GM21737 (cell line): ENCODE data around the gene KIF3A.
A peak's percentile ranks its signal among the peaks of the same experiment; 100 is the strongest.
"Not testable (repeated sequence)": the region's sequence is repeated elsewhere in the genome, so short reads cannot be mapped to it uniquely, and the experiment has no call there.

Experiments
- ATAC-seq: cut with Tn5 transposase; IDR thresholded peaks from one replicate; pipeline ENCODE4 v1.9.1; 2021; ENCODE audit warnings: mild to moderate bottlenecking, moderate library complexity; ENCODE audit not compliant: unreplicated experiment

KIF3A gene

DNA sequence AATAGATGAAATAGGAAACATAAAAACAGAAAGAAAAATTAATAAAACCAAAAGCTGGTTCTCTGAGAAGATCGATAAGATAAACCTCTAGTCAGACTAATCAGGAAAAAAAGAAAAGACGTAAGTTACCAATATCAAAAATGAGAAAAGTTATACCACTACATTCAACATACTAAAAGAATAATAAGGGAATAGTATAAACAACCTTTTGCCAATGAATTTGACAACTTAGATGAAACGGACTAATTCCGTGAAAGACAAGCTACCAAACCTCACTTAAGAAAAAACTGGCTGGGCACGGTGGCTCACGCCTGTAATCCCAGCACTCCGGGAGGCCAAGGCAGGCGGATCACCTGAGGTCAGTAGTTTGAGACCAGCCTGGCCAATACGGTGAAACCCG lies 7.5 kb downstream of the KIF3A start:
- no peak for ATAC-seq

DNA sequence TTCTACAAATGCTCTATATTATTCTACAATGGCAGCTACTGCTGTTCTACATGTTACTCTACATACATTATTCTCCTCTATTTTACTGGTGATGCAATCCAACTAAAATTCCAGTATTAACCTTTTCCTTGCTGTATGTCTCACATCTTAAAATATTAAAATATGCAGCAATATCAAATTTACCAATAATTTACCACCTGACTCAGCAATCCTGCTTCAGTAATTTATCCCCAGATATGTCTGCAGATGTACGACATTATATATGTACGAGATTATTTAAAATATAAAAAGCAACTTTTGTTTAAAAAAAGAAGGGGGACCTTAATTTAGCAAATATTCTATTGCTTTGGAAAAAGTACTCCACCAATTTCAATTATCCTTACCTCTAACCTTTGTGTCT lies 11.6 kb downstream of the KIF3A start:
- no peak for ATAC-seq

DNA sequence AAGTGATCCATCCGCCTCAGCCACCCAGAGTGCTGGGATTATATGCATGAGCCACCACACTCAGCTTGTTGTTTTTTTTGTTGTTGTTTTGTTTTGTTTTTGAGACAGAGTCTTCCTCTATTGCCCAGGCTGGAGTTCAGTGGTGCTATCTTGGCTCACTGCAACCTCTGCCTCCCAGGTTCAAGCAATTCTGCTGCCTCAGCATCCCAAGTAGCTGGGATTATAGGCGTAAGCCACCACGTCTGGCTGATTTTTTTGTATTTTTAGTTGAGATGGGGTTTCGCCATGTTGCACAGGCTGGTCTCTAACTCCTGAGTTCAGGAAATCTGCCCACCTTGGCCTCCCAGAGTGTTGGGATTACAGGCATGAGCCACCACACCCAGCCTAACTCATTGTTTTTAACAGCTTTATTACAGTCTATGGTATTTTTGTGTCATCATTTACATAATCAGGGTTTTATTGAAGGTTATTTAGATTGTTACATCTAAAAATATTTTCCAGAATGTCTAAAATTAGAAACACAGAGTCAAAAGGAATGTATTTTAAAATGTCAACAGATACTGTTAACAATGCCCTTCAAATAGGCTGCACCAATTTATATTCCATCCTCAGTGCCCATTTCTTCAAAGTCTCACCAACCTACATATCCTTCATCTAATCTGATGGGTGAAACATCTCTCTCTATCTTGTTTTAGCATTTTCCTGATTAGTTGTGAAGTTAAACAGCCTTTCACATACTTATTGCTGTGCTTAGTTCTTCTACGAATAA lies 18.6 kb downstream of the KIF3A start:
- ATAC-seq, result no peak

DNA sequence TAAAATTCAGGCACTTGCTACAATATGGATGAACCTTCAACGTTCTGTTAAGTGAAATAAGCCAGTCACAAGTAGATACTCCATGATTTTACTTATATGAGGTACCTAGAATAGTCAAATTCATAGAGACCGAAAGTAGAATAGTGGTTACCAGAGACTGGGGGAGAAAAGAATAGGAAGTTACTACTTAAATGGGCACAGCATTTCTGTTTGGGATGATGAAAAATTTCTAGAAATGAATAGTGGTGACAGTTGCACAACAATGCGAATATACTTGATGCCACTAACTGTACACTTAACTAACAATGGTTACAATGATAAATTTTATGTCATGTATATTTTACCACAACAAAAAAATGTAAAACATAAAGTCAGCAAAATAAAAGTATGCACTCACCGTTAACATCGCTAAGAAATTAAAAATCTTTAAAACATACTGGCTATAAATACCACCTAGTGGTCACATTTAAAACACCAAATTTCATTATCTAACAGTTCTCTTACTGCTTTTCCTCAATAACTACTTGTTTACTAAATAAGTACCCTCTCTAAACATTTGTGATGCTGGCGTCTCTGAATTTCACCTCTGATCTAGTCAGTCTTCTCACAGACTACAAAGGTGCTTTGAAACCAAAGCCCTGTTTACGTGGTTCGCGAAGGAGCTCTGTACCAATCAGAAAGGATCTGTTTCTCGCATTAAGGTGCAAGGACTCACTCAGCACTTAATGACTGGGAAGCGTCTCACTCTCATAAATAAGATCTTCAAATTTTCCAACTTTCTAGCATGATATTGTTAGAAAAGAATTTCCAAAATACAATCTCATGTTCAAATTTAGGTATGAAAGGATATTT lies 22.7 kb downstream of the KIF3A start:
- no peak for ATAC-seq

DNA sequence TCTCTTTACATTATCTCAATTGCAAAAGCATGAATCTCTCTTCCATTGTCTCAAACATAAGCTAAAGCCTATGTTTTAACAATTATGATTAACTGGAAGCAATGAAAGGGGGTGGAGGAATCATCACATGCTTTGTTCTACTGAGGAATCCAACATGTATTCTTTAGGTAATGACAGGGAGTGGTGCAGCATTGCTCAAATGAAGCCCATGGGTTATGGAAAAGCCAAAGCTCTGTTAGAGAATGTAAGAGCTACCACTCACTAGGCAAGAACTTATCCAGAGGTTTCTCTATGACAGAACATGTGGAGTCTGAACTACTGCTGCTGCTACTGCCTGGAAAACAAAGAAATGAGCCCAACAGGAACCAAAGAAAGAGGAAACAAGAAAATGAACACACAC lies 28.7 kb downstream of the KIF3A start:
- no peak for ATAC-seq

DNA sequence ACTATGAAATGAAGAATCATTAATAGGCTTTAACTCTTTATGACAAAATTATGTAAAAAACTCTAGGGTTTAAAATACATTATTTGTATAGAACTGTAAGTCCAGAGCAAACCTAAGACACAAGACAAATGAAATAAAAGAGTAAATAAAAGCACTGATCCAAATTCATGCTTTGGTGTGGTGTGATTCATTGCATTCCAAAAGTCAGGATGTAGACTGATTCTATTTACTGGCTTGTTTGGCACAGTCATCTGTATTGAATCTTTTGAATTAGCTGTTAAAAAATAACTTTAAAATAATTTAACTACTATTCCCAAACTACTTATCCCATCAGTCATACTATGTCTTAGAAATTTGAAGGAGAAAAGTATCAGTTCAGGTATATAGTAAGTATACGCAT lies 32.5 kb downstream of the KIF3A start:
- no peak for ATAC-seq

DNA sequence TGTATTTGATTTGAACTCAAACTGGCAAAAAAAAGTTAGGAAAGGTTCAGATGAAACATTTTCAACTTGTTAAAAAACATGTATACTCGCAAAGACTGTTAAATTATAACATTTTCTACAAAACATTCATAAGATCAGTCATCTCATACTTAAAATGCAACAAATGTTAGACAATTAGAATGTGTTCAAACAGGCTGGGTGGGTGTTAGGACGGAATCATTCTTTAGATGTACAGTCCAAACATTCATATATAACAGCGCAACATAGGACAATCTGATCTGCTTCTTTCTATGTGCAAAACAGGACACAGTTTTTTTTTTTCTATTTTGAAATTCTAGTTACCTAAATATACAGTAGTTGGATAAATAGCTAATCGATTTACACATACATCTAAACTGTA lies 41.4 kb downstream of the KIF3A start:
- no peak for ATAC-seq

DNA sequence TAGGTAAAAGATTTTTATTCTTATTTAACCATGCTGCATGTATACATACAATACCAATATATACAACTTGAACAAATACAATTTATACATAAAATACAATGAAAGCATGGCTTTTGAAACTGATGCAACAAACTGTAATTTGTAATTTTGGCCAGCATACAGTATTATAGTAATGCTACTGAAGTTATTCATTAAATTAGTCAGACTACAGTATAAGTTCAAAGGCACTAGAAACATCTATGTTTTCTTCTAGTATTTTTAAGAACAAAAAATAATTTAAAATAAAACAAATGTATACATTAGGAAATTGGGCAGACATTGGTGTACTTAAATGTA lies 44.7 kb downstream of the KIF3A start:
- ATAC-seq, result no peak

DNA sequence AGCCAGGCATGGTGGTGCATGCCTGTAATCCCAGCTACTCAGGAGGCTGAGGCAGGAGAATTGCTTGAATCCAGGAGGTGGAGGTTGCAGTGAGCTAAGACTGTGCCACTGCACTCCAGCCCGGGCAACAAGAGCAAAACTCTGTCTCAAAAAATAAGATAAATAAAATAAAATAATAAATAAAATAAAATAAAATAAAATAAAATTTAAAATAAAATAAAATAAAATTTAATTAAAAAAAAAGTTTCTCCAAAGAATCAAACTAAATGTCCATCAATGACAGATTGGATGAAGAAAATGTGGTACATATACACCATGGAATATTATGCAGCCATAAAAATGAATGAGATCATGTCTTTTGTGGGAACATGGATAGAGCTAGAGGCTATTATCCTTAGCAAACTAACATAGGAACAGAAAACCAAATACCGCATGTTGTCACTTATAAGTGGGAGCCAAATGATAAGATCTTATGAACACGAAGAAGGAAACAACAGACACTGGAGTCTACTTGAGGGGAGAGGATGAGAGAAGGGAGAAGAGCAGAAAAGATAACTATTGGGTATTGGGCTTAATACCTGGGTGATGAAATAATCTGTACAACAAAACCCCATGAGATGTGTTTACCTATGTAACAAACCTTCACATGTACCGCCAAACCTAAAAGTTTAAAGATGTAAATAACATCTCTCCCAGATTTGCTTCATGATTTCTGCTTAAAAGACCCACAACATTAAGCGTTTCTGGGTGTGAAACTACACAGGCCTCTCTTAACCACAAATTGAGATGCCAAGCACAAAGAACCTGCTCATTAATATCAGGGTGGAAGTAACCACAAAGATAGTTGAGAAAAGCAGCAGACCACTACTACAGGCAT lies 45.4 kb downstream of the KIF3A start:
- not testable (repeated sequence) for ATAC-seq

DNA sequence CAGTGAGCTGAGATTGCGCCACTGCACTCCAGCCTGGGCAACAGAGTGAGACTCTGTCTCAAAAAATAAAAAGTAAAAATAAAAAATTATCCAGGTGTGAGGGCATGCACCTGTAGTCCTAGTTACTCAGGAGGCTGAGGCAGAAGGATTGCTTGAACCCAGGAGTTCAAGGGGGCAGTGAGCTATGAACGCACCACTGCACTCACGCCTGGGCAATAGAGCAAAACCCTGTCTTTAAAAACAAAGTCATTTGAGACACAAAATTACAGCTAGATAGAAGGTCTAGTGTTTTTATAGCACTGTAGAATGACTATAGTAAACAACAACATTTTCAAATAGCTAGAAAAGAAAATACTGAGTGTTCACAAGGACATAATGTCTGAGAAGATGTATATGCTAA lies 47.2 kb downstream of the KIF3A start:
- ATAC-seq, result no peak

DNA sequence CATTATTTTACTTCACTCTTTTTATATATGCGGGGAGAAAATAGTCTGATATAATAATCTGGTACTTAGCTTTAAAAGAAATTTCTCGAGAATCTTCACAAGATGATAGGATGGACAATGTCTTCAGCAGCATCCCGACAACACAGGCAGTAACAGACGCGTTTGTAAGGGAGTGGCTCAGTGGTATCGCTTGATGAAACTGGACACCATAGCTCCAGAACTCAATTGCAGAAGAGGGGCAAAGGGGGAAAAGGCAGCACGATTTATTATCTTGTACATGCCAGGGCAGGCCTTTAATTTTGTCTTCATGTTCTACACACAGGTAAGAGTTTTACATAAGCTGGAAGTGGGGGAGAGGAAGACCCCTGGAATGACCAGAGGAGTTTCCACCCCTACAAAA lies 47.8 kb downstream of the KIF3A start:
- no peak for ATAC-seq

DNA sequence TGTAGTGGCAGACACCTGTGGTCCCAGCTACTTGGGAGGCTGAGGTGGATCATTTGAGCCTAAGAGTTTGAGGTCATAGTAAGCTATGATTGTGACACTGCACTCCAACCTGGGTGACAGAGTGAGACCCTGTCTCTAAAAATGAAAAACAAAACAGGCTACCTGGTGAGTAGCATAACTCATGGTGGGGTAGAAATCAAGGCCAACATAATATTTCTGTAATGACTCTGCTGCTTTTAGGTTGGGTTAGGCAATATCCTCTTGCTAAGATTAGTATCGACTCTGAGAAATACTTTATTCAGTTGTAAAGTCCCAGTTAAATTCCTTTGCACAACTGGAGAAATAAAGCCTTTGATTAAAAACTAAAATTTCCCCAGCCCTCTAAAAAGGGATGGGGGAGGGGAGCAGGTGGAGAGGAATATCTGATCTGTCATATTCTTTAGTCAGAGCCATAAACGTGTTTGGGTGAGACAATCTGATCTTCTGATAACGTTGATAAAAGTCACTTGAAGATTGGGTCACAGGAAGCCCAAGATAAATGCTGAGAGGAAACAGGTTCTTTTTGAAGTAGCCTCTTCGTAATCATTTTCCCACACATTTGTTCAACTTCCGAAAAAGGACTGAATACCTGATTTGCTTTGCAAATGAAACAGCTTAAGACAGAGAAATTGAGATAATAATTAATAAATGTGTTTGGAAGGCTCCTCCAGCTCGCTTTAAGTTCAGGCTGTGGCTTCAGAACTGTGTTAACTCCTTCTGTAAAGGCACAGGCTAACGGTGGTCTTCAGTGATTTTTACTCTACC lies 48.6 kb downstream of the KIF3A start:
- peak; percentile 41 for ATAC-seq

DNA sequence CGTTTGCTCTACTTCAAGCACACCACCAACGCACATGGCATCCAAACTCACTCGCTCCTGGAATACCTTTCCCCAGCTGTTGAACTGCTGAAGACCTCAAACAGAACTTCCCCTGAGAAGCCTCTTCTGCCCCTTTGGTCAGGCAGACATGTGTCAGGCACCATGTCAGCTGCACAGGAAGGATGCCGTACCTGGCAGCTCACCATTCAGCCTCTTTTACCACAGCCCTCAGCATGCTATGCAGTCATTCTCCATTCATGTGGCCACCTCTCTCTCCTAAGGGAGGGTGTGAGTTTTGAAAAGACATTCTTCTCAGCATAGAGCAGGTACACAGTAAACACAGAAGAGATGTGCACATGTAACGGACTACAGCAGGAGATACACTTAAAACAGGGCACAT lies 49.4 kb downstream of the KIF3A start:
- ATAC-seq, result no peak

DNA sequence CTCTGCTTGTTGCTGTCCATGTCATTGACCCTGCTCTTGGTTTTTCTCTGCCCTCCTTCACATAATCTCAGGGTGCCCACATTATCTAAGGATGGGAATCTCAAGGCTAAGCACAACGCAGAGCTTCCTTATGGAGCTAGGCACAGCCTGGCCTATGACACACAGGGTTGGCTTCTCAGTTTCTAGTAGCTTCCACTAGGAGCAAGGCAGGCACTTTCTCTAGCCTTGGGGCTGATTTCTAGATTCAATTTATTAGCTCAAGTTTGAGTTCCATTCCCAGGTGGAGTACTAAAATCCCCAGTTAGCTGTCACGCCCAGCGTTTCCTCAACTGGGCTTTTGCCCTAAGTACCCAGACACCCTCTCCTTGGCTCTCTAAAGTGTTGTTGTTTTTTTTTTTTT lies 51.2 kb downstream of the KIF3A start:
- no peak for ATAC-seq

DNA sequence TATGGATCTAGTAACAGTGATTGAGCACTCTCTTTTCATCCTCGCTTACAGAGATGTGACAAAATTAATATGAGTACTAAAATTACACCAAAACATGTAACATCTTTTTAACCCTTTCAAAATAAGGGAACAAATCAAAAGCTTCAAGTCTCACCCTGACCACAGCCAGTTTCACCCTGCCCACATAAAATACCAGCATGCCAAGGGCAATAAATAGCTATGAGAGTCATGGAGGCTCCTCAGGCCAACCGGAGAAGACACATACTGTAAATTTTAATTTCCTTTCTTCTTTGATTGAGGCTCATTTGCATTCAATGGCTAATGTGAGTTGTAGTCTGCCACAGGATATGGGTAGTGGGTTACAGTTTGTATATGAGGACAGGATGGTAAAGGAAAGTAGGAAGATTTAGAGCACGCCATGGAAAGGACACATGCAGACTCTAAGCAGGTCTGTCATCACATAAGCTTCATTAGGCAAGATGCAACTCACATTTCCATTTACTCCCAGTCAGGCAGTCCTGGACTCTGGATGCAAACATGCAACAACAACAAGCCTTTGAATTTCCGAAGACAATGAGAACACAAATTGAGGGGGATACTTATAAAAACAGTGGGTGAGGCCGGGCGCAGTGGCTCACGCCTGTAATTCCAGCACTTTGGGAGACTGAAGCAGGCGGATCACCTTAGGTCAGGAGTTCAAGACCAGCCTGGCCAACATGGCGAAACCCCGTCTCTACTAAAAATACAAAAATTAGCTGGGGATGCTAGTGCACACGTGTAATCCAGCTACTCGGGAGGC lies 52.2 kb downstream of the KIF3A start:
- no peak for ATAC-seq

DNA sequence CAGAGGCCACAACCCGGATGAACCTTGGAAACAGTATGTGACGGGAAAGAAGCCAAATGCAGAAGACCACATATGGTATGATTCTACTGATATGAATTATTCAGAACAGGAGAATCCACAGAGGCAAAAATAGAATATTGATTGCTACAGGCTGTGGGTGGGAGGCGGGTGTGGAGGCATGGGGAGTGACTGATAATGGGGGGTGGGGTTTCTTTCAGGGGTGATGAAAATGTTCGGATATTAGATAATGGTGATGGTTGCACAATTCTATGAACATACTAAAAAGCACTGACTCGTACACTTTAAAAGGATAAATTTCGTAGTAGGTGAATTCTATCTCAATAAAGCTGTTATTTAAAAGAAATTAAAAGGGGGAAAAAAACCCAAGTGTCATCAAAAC lies 52.9 kb downstream of the KIF3A start:
- no peak for ATAC-seq

DNA sequence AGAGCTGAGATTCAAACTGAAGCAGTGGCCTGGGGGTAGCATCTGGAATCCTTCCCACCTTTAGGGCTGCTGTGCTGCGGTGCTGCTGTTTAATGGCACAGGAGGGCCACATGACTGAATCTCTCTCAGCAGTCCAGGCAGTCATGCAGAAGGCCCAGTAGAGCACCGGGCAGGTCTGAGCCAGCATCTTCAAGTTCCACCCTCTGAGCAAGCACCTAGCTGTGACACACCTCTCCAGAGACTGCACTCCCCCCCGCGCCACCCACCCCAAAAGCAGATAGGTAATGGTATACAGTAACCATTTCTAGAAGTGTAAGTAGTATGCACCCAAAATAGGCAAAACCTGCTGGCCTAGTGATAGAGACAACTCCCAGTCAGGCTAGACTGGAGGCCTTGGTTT lies 55.4 kb downstream of the KIF3A start:
- no peak for ATAC-seq

DNA sequence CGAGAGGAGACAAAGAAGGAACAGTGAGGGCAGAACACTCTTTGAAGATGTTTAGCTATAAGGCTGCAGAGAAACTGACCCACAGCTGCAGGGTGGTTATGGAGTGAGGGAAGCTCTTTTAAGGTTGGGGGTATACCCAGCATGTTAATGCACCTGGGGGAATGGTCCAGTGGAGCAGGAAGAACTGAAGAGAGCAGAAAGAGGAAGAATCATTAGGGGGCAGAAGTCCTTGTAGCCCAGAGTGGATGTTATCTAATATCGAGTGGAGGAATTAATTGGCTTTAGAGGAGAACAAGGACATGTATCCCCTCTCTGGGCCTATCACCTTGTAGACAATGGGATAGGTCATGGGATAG lies 55.9 kb downstream of the KIF3A start:
- ATAC-seq, result no peak

DNA sequence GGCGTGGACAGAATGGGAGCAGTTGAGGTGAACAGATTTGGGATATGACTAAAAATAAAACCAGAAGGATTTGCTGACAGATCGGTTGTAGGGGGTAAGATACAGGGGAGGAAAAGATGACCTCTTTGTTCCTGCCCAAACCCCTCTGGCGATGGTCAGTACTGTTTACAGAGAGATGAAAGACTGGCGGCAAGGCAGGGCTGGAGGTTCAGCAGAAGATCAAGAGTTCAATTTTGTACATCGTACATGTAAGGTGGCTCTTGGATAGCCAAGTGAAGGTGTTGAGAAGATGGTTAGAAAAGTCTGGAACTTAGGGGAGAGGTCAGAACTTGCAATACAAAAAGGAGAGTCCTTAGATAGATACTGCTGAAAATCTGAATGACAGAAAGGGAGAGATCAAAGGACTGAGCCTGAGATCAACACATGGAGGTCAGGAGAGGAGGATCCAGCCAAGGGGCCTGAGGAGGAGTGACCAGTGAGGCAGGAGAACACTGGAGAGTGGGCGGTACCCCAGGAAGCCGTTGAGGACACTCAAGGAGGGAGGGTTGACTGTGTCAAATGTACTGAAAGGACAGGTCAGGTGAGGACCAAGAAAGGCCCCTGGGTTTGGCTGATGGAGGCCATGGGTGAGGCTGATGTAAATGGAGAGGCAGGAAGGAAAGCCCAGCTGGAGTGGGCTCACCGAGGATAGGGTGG lies 56.4 kb downstream of the KIF3A start:
- no peak for ATAC-seq
